Measurements from ENCODE around the gene RLBP1.
A peak's percentile ranks its signal among the peaks of the same experiment; 100 is the strongest.
"Not testable (repeated sequence)": the region's sequence is repeated elsewhere in the genome, so short reads cannot be mapped to it uniquely, and the experiment has no call there.

The RLBP1 gene
- long read RNA-seq, donor 1 = 0 reads
- long read RNA-seq, donor 2 = 0 reads
- long read RNA-seq, donor 3 = 0 reads
- long read RNA-seq, donor 4 = 0 reads
- long read RNA-seq, donor 5 = 0 reads
- long read RNA-seq, donor 6 = 0 reads
- long read RNA-seq, donor 7 = 0 reads
- long read RNA-seq, donor 8 = 0 reads

DNA sequence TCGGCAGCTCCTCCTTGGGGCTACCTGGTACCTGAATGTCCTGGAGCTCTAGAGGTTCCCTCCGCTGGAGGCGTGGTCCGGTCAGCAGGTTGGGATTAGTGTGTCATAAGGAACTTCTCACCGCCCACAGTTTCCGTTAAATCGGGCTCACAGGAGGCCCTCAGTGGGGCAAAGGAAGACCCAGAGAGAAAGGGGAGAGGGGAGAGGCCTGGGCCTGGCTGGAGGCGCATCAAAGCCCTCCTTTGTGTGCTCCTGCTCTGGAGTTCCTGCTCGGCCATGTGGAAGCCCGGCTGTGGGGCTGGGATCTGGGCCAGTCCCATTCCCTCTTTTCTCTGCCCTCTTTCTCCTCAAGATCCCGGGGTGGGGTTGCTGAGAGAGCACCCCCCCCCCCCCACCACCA is at the start of gene RLBP1:
RLBP1 (minus strand) TSS at position 37 of the 400 bp plus-strand sequence. CDS start 2,604 bp downstream, outside the sequence.
- DNase-seq = no peak

DNA sequence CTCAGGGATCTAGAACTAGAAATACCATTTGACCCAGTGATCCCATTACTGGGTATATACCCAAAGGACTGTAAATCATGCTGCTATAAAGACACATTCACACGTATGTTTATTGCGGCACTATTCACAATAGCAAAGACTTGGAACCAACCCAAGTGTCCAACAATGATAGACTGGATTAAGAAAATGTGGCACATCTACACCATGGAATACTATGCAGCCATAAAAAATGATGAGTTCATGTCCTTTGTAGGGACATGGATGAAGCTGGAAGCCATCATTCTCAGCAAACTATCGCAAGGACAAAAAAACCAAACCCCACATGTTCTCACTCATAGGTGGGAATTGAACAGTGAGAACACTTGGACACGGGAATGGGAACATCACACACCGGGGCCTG is 28.8 kb upstream of the RLBP1 start:
- not testable (repeated sequence) for DNase-seq

DNA sequence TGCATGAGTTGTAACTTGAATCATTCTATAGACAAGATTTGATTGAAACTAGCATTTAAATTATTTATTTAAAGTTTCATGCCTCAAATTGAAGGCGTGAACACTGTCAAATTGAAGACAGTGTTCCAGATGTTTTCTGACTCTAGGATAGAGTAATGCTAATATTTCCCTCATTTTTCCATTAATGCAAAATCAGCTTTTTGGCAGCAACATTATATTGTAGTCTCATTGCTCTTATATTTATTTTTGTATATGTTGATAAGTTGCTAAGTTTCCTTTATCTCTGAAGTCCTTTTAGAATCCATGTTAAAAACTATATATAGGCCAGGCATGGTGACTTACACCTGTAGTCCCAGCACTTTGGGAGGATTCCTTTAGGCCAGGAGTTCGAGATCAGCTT is 27.2 kb upstream of the RLBP1 start:
- no peak for DNase-seq

DNA sequence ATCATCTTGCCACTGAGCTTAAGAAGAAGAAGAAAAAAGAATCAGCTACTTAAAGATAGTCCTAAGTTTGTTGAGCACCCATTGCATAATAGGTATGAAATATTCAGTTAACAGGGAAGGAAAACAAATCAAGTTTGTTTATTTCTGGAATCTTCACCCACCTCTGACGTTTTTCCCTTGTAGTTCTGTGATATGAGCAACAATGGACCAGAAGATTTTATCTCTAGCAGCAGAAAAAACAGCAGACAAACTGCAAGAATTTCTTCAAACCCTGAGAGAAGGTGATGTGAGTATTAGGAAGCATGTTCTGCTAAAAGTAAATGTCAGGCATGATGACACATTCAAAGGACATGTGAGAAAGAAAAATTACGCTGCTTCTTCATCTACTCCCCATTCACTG is 26.1 kb upstream of the RLBP1 start:
- no peak for DNase-seq

DNA sequence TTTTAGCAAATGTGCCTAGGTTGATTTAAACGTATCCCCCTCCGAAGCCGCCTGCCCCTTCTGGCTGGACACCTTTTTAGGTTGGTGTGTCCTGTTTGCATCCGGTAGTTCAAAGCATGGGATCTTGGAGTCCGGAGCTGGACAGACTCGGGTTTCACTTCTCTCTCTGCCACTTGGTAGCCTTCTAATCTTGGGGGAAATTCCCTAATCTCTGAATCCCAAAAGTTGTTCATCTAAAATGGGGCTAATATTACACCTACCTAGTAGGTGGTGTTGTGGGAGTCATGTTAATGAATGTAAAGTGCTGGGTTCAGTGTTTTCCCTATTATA is 23.2 kb upstream of the RLBP1 start:
- no peak for DNase-seq

DNA sequence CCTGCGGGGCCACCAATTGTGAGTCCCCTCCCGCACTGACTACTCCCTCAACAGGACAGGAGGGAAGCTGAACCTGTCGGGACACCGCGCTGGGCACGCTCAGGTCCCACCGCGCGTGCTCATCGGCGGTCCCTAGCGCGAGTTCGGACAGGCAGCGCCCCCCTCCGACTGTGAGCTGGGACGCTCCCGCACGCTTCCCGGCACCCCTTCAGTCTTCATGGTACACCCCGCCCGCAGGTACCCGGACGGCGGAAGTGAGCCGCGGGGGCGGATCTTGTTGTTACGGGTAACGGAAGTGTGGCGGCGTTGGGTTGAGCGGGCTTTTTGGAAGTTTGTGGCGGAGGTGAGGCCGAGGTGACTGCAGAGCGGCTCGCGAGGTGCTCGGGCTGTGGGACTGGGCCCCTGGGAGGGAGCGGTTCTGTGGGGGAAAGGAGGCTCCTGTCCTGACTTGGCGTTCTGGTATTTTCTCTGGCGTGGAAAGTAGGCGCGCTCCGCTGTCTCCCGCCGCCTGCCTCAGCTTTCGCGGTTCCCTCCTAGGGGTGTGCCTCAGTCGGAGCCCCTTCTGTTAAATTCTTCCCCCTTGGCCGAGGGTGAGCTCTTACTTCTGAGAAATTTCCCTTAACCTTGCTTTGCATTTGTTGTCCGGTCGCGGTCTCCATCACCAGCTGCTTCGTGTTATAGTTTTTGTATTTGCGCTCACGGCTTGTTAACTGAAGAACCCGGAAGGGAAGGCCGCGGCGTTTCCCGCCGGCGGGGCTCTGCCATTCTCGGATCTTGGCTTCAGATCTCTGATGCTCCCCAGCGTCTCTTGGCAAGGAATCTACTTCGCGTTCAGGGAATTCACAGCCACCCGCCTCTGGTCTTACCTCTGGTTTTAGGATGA is 22.6 kb upstream of the RLBP1 start, which contains the start of gene FANCI:
FANCI (plus strand) TSS at position 289 of the 883 bp plus-strand sequence. CDS start 3,669 bp downstream, outside the sequence.
- peak; percentile 90 for DNase-seq

DNA sequence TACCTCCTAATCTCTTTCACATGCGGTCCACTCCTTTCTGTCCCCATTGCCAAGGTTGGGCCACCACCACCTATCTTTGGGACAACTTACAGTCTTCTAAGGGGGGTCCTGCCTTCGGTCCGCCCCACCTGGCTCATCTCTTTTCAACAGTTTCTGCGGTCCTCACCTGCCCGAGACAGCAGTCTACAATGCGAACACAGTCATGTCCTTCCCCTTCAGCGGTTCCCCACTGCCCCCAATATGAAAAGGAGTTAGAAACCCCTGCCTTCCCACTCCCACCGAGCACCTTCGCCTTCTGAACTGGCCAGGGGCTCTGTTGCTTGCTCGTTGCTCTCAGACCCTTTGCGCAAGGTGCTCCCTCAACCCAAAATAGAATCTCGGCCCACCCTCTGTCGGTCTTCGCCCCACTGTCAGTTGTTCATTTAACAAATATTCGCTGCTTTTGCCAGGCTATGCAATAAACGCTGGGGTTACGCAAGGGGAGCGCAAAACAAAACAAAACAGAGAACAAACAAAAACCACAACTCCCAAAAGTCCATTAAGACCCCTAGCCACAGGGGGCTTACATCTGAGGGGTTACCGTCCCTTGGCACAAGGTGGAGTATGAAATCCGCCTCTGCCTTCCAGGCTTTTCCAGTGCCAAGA is 21.8 kb upstream of the RLBP1 start:
- no peak for DNase-seq

DNA sequence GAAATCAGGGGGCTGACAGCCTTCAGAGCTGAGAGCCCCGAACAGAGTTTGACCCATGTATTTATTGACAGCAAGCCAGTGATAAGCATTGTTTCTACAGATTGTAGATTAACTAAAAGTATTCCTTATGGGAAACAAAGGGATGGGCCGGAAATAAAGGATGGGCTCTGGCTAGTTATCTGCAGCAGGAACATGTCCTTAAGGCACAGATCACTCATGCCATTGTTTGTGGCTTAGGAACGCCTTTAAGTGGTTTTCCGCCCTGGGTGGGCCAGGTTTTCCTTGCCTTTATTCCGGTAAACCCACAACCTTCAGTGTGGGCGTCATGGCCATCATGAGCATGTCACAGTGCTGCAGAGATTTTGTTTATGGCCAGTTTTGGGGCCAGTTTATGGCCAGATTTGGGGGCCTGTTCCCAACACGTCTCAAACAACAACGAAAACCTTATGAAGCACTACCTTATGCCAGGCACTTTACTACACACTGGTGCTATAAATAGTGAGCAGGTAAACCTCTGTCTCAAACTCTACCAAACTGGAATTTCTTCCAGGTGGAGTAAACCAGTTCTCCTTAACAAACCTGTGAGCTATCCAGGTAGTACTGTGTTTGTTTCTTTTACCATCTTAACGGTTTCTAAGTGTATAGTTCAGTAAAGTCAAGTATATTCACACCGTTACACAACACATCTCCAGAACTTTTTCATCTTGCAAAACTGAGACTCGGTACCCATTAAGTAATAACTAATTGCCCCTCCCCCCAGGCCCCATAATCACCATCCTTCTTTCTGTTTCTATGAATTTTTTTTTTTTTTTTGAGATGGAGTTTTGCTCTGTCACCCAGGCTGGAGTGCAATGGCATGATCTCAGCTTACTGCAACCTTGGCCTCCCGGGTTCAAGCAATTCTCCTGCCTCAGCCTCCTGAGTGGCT is 18.8 kb upstream of the RLBP1 start:
- DNase-seq = not testable (repeated sequence)

DNA sequence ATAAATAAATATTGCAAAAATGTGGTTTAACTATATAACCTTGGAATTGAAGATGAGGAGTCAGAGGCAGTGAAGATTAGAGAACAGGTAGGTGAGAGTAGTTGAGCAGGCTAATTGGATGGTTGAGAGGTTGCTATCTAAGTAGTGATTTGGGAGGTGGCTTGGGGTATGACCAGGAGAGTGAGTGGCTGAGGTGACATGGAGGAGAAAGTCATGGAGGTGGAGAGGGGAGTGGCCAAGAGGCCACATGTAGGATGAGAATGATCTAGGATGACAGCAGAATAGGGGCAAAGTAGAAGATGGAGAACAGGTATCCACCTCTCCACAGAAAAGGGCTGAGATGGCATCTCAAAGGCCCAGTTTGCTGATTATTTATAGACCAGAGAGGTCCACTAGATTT is 10.5 kb upstream of the RLBP1 start:
- no peak for DNase-seq

DNA sequence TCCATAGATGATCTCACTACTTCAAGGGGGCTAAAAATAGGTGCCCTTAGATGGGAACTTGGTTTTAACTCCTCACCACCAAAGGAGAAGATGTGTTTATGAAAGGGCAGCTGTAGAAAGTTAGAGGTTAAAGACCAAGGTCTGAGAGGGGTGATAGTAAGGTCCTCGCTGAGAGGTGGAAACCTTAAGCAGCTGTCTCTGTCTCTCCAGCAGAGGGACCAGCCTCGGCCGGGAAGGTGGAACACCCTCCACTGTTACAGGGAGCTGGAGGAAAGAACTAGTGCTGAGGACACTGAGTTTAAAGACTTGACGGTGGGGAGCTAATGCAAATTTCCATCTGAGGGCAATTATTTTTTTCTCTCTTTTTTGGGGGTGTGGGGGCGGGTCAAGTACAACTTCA is 8.9 kb upstream of the RLBP1 start:
- DNase-seq = no peak

DNA sequence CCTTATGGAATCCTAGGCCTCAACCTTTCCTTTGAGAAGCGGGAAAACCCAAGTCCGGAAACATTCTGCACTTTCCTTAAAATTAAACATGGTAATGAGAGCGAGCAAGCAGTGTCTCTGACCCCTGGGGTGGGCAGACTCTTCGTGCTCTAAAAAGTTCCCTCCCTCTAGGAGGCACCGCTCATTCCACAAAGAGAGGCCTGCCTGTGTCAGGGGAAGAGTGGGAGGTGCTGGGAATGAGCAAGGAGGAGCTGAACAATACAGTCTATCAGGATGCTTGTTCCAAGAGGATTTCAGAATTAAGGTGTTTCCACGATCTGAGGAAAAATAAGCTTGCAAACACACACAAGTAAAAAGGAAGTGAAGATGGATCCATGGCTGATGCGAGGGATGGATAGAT is 6.0 kb upstream of the RLBP1 start:
- no peak for DNase-seq

DNA sequence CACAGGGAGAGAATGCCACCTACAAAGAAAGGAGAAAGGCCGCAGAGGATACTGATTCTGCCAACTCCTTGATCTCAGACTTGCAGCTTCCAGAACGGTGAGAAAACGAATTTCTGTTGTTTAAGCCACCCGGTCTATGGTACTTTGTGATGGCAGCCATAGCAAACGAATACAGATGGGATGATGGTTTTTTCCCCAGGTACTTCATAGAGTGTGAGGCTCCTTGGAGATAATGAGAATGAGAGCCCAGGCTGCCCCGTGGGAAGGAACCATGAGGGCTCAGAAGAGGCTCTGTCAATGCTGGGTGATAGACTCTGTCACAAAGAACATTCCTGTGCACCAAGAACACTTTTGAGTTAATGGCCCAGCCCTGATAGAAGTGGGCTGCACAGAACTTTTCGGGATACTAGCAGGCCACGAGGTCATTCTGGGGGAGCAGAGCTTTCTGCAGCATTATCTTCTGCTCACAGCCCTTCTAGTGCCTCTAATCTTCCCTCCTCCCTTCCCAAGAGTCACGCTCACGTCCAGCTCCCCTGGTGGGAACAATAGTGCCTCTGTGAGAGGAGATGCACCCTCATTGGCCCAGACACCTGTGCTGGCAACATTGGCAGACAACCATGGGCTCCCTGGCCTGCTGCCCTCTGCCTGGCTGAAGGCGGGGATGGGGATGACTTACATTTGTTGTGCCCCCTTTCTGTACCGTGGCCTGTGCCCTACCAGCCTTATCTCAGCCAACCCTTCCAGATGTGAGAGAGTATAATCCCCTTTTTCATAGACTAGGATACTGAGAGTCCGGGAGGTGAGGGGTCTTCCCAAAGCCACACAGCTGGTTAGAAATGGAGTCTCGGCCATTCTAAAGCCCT is 5.2 kb upstream of the RLBP1 start:
- DNase-seq = no peak

DNA sequence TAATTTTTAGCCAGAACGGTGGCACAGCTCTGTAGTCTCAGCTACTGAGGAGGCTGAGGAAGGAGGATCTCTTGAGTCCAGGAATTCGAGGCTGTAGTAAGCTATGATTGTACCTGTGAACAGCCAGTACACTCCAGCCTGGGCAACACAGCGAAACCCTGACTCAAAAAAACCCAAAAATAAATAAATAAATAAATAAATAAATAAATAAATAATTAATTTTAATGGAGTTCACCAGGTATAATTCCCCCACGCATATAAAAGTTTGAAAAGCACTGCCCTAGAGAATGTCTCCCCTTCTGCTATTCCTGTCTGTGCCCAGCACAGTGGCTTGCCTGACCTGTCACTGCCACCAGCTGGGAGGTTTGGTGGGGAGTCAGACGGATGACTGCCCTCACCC is 4.2 kb upstream of the RLBP1 start:
- no peak for DNase-seq

DNA sequence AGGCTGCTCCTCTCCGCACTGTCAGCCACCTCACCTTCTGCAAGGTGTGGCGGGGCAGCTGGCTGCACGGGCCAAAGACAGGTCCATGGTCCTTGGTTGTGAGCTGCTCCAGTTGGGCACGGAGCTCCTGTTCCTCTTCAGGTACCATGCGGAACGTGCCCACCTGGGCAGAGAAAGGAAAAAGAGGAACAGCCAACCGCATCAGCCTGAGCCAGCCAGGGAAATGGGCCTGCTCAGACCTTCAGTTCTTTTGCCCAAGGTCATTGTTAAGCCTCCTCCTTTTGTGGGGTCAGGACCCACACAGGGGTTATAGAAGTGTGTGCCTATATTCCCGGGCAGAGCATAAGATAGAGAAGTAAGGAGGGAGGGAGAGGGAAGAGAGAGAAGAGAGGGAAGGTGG is 2.8 kb downstream of the RLBP1 start:
- no peak for DNase-seq

DNA sequence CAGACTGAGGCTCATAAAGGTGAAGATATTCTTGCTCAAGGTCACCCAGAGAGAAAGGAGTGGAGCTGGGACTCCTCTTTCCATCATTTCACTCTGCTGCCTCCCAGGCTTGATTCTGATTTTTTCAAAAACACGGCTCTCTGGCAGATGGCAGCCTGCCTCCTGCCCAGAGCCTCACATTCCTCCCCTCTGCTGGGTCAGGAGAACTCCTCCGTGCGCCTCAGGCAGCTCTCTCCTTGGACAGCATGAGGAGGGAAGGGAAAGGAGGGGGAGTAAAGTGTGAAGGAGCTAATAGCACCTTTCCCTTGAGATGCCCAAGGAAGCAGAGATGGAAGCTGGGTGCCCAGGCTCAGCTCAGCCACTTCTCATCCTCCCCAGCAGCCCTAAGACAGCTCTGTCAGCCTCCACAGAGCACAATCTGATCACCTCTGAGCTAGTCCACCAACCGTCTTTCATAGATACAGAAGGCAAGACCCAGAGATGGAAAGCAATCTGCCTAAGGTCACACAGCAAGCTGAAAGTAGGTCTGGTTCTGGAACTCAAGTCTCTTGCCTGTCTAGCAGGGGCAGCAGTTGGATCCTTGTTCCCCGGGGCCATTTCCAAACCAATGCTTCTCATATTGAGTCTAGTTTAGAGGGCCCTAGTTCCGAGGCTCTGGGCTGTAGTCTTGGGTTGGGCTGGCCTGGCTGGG is 3.5 kb downstream of the RLBP1 start:
- DNase-seq = no peak

DNA sequence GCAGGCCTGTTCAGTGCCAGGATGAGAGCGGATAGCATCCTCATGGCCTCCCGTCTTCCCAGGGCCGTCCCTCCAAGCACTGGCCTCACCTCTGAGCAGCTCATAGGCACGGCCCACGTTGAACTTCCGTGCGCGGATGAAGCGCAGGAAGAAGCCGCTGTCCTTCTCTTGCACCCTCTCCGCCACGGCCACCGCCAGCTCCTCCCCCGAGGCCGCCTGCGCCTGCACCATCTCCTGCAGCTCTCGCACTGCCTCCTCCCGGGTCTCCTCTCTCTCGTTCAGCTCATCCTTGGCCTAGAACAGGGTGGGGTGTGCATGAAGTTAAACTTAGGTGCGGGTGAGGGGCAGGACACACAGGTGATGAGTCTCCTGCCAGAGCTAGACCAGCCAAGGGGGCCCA is 4.3 kb downstream of the RLBP1 start:
- no peak for DNase-seq

DNA sequence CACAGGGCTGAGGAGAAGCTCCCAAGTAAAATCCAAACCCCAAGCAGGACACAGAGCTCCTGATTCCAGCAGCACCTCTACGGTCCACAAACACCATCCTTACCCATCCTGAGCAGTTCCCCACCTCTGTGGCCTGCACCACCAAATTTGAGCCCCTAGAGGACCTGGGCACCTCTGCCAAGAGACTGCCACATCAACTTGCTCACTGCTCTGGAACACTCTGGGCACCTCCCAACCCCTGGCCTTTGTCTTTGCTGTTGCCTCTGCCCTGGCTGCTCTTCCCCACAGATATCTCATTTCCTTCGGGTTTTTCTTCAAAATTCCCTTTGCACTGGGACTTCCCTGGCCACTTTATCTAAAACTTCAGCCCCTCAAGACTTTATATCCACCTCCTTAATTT is 5.8 kb downstream of the RLBP1 start:
- DNase-seq = no peak

DNA sequence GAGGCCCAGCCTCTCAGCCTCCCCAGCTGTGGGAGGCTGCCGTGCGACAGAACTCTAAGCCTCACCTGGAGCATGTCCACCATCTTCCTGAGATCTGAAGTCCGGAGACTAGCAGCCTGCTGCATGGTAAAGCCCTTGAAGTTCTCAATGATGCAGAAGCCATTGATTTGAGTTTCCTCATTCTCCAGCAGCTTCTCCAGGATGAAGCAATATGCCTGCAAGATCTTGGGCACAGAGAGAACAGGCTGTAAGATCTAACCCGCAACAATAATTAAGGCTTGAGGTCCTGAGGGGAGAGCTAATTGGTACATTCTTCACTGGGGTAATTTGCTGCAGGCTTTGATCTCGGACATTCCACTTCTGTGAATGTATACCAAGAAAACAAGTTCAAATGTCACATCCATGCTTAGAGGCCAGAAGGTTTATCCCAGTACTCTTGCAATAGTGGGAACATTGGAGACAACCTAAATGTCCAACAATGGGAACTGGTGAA is 9.7 kb downstream of the RLBP1 start:
- no peak for DNase-seq

DNA sequence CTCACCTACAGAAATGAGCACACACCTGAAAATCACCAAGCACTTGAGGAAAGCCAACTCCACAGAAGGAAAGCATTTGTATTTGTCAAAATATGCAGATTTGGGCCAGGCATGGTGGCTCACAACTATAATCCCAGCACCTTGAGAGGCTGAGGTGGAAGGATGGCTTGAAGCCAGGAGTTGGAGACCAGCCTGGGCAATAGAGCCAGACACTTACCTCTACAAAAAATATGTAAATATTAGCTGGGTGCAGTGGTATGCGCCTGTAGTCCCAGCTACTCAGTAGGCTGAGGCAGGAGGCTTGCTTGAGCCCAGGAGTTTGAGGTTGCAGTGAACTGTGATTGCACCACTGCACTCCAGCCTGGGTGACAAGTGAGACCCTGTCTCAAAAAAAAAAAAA is 12.3 kb downstream of the RLBP1 start:
- no peak for DNase-seq

DNA sequence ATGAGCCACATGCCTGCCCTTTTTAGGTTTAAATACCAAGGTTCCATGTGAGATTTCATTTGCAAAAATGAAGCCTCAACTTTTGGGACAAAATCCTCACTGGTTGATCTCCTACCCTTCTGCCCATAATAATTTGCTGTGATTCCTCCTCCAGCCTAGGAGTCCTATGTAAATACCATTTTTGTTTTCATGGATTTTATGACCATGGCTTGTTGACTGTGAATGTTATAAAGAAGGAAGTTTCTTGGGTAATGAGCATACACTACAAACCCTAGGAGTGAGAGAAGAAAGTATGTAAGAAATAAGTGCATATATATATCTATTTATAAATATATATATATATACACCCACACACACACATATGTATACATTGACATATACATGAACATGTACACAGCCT is 13.1 kb downstream of the RLBP1 start:
- no peak for DNase-seq

DNA sequence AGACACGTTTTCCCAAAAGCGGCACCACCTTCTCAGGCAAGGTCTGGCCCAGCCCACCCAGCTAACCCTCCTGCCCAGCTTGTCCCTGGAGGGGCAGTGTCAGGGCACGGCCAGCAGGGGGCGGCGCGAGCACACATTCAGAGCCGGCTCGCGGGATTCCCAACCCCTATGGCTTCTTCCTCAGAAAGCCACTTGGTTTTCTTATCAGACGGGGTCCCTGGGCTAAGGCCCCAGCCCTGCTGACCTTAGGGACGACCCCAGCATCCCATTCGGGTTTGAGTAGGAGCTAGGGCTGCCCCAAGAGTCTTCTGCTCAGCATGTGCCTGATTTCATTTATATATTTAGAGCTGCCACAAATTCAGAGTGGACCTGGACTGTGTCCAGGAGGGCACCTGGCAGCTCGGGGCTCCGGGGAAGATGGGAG is 14.5 kb downstream of the RLBP1 start:
- DNase-seq = peak; percentile 60
